OCI-LY7 (cell line): ENCODE data around the gene ELMO2. TPM values are rescaled to one million over a fixed set of nuclear protein-coding genes. Genes with fewer than 3 reads are reported as not detected.
"Not testable (repeated sequence)": the region's sequence is repeated elsewhere in the genome, so short reads cannot be mapped to it uniquely, and the experiment has no call there.

Experiments
- BruUV-seq: library from RNA; stranded (reverse); fragments of 400-500 nt; replicated peaks from 2 replicates; lab custom pipeline; 2021; lab: Mats Ljungman, UMichigan
- CTCF ChIA-PET: fragments of 300-600 bp; sonication (Branson Sonifier 250); formaldehyde crosslinking; loops from one replicate; lab custom pipeline; 2022; ENCODE audit warnings: antibody characterized with exemption; ENCODE audit not compliant: unreplicated experiment; lab: Charles Lee
- POLR2A ChIA-PET: fragments of 300-600 bp; sonication (Branson Sonifier 250); formaldehyde crosslinking; loops from one replicate; lab custom pipeline; 2022; ENCODE audit warnings: antibody characterized with exemption; lab: Charles Lee
- DNase-seq: peaks from one replicate; pipeline ENCODE4 v3.0.0-alpha.2; 2015; ENCODE audit warnings: low spot score
- H2AFZ ChIP-seq: fragments of 200-600 bp; sonication (generic), shearing (Covaris generic); 2 replicates; pipeline ENCODE4 v1.6.1; 2014; ENCODE audit warnings: mild to moderate bottlenecking, antibody characterized with exemption, low read length, moderate library complexity
- H3K27ac ChIP-seq: fragments of 200-600 bp; sonication (generic); 2 replicates; pipeline ENCODE4 v1.5.1; 2014; ENCODE audit warnings: mixed run types, low read depth, mild to moderate bottlenecking, moderate library complexity, low read length, inconsistent platforms; ENCODE audit not compliant: poor library complexity, severe bottlenecking
- H3K36me3 ChIP-seq: fragments of 200-600 bp; sonication (generic); 2 replicates; pipeline ENCODE4 v1.6.1; 2014; ENCODE audit warnings: mild to moderate bottlenecking, antibody characterized with exemption, low read length, moderate library complexity, mixed read lengths; ENCODE audit not compliant: insufficient read depth
- H3K4me1 ChIP-seq: fragments of 200-600 bp; sonication (generic); 2 replicates; pipeline ENCODE4 v1.5.1; 2014; ENCODE audit warnings: mild to moderate bottlenecking, low read length; ENCODE audit not compliant: insufficient read depth, poor library complexity, severe bottlenecking
- H3K4me2 ChIP-seq: fragments of 200-600 bp; sonication (generic); 2 replicates; pipeline ENCODE4 v1.6.1; 2014; ENCODE audit warnings: mild to moderate bottlenecking, low read length
- H3K4me3 ChIP-seq: fragments of 200-600 bp; sonication (generic); 2 replicates; pipeline ENCODE4 v1.5.1; 2014; ENCODE audit warnings: mild to moderate bottlenecking, low read depth, low read length; ENCODE audit not compliant: poor library complexity, severe bottlenecking
- H3K79me2 ChIP-seq: fragments of 200-600 bp; sonication (generic); 2 replicates; pipeline ENCODE4 v1.6.1; 2016; ENCODE audit warnings: low read depth, mild to moderate bottlenecking, low read length, moderate library complexity, mixed read lengths; ENCODE audit not compliant: insufficient read depth
- H3K9me2 ChIP-seq: fragments of 200-600 bp; sonication (generic); 2 replicates; pipeline ENCODE4 v1.6.1; 2016; ENCODE audit warnings: mild to moderate bottlenecking, low read length, mixed read lengths; ENCODE audit not compliant: insufficient read depth
- H3K9me3 ChIP-seq: fragments of 200-600 bp; sonication (generic); 2 replicates; pipeline ENCODE4 v1.6.1; 2014; ENCODE audit warnings: mild to moderate bottlenecking, mixed run types, low read length, mixed read lengths
- H4K20me1 ChIP-seq: fragments of 200-600 bp; sonication (generic); 2 replicates; pipeline ENCODE4 v1.6.1; 2014; ENCODE audit warnings: mild to moderate bottlenecking, antibody characterized with exemption, low read length, moderate library complexity, mixed read lengths; ENCODE audit not compliant: insufficient read depth
- CTCF ChIP-seq: fragments of 200-600 bp; sonication (generic); conservative IDR thresholded peaks from 2 replicates; pipeline ENCODE4 v1.5.1; 2014; ENCODE audit warnings: mild to moderate bottlenecking, antibody characterized with exemption, low read length, moderate library complexity, mixed read lengths
- EZH2phosphoT487 ChIP-seq: fragments of 200-600 bp; sonication (generic); IDR thresholded peaks from 2 replicates; pipeline ENCODE4 v1.6.1; 2018; ENCODE audit warnings: low read depth, borderline replicate concordance, mild to moderate bottlenecking, mixed run types, antibody characterized with exemption, low read length, moderate library complexity, mixed read lengths
- intact Hi-C: fragments of 100-400 bp; cut with micrococcal nuclease; formaldehyde crosslinking; loops from one replicate; pipeline ENCODE4 v1.10.0; 2022; ENCODE audit not compliant: unreplicated experiment
- total RNA-seq, 2 experiments: library from RNA; depleted of rRNA in 1 of 2; stranded (reverse); fragments of >200 nt in 1 of 2; shearing (Covaris generic) in 1 of 2; gene quantifications; 2 replicates each; pipeline ENCODE4 v1.2.3, GENCODE V29; 2014 to 2022

The ELMO2 gene
- total RNA-seq, 2 experiments from 2014 or later = 16.0 to 36.4 TPM

- Histone ChIP-seq H3K4me2 (no peak overlapping the region), H4K20me1 (no peaks in the 10 kb centered on the region), H3K36me3 (peaks cover 77% of the 10 kb centered on the region), H3K4me3 (no peak overlapping the region), H3K79me2 (no peaks in the 10 kb centered on the region), H3K4me1 (peaks cover 20% of the 10 kb centered on the region), H3K9me3 (no peaks in the 10 kb centered on the region), H3K9me2 (no peaks in the 10 kb centered on the region), H3K27ac (no peak overlapping the region), H2AFZ (no peak overlapping the region)
- no TSS peak for BruUV-seq
- DNase-seq = no peak
- intact Hi-C loops = no loop called here
- POLR2A ChIA-PET = interaction anchor here (0.6 kb wide), 1 partner anchor 1510 kb away, joined by 7 read pairs; no protein-coding TSS in a partner anchor
- no peak for TF ChIP-seq EZH2phosphoT487
- no peak for TF ChIP-seq CTCF
- CTCF ChIA-PET = no interaction called here
Observed at GRCh38 chr20:46388937-46389336, 17.5 kb downstream of the ELMO2 start.

GRCh38 chr20:46388201-46388836, 18.1 kb downstream of the ELMO2 start:
- H3K4me2 ChIP-seq = 0 out of 2 replicates have a peak overlapping the region, but pooled peaks have one; percentile 8
- intact Hi-C loops = no loop called here
- BruUV-seq = no TSS peak
- peak overlapping the region; percentile 17 for H3K27ac ChIP-seq
- POLR2A ChIA-PET = interaction anchor here (0.6 kb wide), 1 partner anchor 1509 kb away, joined by 7 read pairs; no protein-coding TSS in a partner anchor
- DNase-seq = no peak
- TF ChIP-seq CTCF (no peak), EZH2phosphoT487 (no peak)
- H3K4me3 ChIP-seq = no peak overlapping the region
- H2AFZ ChIP-seq = no peak overlapping the region
- no peaks in the 10 kb centered on the region for H4K20me1 ChIP-seq
- no peaks in the 10 kb centered on the region for H3K9me3 ChIP-seq
- CTCF ChIA-PET = no interaction called here
- peaks cover 77% of the 10 kb centered on the region for H3K36me3 ChIP-seq
- H3K4me1 ChIP-seq = peaks cover 20% of the 10 kb centered on the region
- H3K79me2 ChIP-seq = no peaks in the 10 kb centered on the region
- no peaks in the 10 kb centered on the region for H3K9me2 ChIP-seq

- H3K4me3 ChIP-seq, H2AFZ ChIP-seq, H3K9me2 ChIP-seq, DNase-seq, H4K20me1 ChIP-seq, BruUV-seq, H3K9me3 ChIP-seq, intact Hi-C loops, H3K79me2 ChIP-seq: not testable (repeated sequence)
- H3K4me1 ChIP-seq = peaks cover 20% of the 10 kb centered on the region
- H3K36me3 ChIP-seq = peaks cover 76% of the 10 kb centered on the region
- peak overlapping the region; percentile 3 for H3K4me2 ChIP-seq
- ChIA-PET POLR2A (interaction anchor here (0.7 kb wide), 1 partner anchor 23 kb away, joined by 4 read pairs; no protein-coding TSS in a partner anchor), CTCF (interaction anchor here (0.9 kb wide), 1 partner anchor 15 kb away, joined by 3 read pairs; no protein-coding TSS in a partner anchor)
- peak overlapping the region; percentile 10 for H3K27ac ChIP-seq
Observed at GRCh38 chr20:46387054-46387453, 19.4 kb downstream of the ELMO2 start.
